NCI-H82 (cell line): ENCODE results near the gene FBH1.
"Not testable (repeated sequence)": the region's sequence is repeated elsewhere in the genome, so short reads cannot be mapped to it uniquely, and the experiment has no call there.

Experiments used
- DNase-seq: peaks from one replicate; lab custom pipeline; 2025; lab: John Stamatoyannopoulos, UW

The FBH1 gene

DNA sequence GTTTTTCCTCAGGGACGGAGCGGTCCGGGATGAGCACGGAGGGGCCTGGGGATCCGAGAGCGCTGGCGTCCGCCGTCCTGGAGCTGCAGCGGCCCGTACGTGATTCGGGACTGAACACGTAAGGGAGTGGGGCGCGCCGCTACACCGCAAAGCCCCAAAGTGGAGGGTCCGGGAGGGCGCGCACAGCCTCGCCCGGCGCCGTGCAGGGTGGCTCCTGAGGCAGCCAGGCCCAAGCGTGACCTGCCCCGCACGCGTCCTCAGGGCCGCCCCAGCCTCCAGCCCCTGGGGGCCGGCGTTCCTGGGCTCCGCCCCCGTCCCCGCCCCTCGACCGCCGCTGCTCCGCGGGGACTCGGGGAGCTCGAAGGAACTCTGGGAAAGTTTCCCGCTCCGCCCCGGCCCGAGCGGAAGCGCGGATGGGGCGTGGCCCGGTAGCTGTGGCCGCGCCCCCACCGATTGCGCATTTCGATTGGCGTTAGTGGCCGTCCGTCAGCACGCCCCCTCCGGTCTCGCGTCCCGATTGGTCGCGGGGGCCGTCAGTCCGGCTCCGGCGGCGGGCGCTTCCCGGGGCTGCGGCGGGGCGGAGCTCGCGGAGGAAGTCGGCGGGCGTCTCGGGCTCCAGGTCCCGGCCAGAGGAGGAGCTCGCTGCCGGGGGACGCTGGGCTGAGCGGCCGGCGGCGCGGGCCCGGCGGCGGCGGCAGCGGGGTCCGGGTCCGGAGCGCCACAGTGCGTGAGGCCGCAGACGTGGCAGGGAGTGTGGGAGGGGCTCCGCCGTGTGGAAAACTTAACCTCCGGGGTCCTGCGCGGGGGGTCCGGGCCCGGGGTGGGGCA lies at the start of gene FBH1, which contains the start of gene ANKRD16:
FBH1 (plus strand) TSS at position 620 of the 828 bp plus-strand sequence; CDS start at position 723, 103 bp downstream.
ANKRD16 (minus strand) TSS at position 270 of the 828 bp plus-strand sequence. CDS start 539 bp downstream, outside the sequence.
- peak; percentile 96 for DNase-seq

DNA sequence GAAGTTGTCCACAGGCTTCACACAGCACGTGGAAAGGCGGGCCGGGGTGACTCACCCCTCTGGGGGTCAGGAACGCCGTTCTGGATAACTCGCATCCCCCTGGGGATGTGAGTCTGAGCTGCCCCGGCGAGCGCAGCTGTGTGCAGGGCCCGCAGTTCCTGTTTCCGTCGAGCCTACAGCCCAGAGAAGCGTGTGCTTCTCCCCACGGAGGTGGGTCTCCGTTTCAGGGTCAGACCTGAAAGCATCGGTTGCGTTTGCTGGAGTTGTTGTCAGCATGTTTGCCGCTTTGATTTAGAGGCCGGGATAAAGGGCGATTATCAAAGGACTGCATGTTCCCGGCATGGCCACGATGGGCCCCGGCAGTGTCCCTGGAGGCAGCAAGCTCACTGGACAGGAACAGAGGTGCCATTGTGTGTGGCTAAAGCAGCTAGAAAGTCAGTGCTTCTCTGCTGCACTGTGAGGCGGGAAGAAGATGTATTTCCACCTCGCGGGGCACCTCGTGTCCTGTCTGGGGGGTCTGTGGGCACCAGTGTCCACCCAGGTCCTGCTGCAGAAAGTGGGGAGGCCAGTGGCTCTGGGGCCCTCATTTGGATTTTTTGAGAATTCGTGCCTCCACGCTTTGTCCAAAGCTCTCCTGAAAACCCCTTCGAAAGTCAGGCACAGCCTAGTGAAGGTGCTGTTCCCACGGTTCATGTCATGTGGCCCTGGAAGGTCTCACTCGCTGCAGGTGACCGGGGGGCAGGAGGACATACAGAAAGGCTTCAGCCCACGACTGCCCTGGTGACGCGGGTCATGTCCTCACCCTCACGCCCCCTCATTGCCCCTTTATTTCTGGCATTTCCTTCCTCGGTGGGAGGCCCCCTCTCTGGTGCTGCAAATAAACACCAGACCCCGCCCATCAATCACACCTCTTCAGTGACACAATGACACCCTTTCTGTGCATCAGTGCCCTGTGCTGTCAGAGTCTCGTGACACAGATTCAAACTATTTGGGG lies 49.4 kb upstream of the FBH1 start:
- DNase-seq: no peak

DNA sequence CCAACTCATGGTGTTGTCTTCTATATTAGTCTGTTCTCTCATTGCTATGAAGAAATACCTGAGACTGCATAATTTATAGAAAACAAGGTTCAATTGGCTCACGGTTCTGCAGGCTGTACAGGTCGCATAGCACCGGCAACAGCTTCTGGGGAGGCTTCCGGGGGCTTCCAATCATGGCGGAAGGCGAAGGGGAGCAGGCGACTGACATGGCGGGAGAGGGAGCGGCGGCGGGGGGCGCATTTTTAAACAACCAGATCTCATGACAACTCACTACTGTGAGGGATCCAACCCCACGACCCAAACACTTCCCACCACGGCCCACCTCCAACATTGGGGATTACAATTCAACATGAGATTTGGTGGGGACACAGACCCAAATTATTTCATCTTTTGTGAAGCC lies 48.1 kb upstream of the FBH1 start:
- DNase-seq: no peak

DNA sequence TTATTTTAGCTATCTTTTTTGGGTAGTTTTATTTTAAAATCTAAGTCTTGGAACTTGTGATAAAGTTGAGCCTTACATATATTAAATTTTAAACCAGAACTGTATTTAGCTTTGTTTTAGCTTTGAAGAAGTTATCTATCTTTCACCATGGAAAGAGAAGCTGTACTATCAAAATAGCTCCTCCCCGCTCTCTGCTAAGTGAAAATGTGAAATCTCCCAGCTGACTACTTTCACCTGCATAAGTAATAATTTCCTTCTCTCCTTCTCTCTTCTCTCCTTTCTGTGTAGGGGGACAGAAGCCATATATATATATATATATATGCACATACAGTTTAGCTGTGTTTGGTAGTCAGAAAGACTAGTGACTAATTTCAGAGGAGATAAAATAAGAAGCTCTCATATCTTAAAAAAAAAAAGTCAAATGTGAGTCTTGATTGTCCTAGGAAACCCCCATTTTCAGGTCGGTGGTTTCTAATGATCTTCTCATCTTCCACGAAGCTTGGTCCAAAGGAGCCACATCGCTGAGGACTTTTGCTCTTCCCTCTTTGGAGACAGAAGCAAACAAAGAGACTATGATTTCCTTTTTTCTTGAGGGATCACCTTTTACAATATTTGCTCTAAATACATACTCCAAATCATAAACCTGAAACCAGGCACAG lies 46.2 kb upstream of the FBH1 start:
- no peak for DNase-seq

DNA sequence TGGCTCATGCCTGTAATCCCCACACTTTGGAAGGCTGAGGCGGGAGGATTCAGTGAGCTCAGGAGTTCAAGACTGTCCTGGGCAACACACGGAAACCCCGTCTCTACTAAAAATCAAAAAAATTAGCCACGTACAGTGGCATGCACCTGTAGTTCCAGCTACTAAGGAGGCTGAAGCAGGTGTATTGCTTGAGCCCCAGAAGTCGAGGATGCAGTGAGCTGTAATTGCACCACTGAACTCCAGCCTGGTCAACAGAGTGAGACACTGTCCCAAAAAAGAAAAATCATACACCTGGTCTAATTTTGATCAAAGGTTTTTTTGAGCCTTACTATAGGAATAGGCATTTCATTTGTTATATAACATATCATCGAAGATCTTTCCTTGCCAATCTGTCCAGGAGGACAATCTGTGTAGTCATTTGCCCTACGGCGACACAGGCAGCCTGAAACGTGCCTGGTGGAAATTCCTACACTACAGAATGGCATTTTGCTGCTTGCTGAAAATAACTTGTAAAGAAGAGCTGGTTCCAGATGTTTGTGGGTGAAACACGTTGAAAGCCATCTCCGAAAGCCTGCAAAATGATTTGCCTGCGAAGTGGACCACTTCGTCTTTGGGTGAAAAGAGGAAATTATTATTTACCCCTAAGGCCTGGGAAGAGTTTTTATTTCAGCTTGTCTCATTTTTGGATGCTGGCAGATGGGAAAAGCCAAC lies 45.5 kb upstream of the FBH1 start:
- DNase-seq: no peak

DNA sequence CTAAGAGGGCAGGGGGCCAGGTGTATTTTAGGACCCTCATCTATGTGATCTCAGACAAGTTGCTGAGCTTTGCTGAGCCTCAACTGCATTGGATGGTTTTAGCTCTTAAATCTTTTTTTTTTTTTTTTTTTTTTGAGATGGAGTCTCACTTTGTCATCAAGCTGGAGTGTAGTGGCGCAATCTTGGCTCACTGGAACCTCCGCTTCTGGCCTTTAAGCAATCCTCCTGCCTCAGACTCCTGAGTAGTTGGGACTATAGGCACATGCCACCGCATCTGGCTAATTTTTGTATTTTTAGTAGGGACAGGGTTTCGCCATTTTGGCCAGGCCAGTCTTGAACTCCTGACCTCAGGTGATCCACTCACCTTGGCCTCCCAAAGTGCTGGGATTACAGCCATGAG lies 43.4 kb upstream of the FBH1 start:
- not testable (repeated sequence) for DNase-seq

DNA sequence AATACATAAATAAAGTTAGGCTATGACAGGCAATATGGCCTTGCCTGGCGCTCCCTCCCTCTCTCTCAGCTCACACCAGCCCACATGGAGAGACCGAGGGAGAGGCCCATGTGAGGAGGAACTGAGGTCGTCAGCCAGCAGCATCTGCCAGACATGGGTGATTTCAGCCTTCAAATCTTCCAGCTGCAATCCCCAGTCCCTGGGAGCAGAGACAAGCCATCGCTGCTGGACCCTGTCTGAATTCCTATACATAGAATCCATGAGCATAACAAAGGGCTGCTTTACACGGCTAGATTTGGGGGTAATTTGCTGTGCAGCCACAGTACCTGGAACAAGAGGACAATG lies 35.9 kb upstream of the FBH1 start:
- no peak for DNase-seq

DNA sequence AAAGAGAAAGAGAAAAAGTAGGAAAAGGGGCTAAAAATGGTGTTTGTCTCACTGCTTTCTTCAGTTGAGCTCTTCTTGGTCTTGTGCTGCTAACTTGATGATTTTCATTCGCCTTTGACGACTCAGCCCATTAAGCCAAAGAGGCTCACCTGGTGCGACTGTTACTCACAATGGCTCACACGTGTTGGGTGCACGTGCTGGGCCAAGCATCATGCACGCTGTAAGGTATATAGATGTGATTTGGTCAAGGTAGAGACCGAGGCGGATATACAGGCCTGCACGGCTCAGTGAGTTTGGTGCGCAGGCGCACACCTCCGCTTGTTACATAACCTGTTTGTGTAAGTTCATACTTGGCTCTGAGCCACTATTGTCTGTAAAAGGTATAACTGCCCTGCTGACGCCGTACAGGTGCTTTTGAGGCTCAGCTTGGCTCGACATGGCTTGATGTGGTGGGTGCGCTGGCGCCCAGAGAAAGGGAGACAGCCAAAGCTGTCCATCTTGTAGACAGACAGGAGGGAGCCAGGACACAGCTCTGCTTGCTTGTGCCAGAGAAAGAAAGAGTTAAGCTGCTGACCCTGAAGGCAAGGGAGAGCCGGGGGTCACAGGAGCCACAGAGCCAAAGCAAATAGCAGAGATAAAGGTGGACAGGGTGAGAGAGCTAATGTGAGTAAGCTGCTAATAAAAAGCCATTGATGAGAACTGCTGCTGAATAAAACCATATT lies 33.9 kb upstream of the FBH1 start:
- DNase-seq: no peak

DNA sequence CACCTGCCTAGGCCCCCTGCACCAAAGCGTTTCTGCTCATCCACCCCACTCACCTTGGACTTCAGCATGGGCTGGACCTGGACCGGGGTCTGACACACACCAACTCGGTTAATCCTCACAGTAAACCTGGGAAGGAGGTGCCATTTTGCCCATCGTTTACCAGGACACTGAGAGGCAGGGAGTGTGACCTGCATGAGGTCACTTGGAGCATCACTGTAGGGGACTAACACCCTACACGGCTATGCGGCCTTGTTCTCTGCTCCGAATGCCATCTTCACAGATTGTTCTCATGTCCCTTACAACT lies 33.4 kb upstream of the FBH1 start:
- DNase-seq: no peak

DNA sequence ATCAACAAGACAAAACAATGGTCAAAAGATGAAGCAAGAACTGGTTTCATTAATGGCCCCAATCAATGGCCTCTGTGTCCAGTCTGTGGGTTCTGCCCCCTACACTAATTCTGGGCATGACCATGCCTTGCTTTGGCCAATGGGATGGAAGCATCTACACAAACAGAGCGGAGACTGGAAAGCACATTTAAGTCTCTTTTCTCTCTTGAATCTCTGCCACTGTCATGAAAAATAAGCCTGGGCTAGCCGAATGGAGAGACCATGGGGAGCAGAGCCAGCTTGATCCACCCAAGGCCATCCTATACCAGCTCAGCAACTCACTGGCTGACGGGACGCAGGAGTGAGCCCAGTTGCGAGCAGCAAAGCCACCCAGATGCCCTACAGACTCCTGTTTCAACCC lies 31.2 kb upstream of the FBH1 start:
- no peak for DNase-seq

DNA sequence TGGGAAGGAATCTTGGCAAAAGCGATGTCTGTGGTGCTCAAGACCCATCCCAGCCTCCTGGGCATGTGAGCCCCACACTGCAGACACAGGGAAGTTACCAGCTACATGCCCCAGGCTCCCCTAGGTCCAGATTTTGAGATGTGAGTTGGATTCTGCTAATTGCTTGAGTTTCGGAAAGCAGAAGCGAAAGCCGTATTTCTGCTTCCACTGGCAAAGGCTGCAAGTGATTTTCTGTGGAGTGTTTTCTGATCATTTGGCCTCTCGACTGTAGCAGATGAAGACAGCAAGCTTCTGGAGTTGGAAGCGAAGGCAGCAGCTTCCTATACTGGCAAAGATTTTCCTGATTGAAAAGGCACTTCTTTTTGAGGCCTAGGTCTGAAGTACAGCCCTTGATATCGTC lies 30.0 kb upstream of the FBH1 start:
- DNase-seq: no peak

DNA sequence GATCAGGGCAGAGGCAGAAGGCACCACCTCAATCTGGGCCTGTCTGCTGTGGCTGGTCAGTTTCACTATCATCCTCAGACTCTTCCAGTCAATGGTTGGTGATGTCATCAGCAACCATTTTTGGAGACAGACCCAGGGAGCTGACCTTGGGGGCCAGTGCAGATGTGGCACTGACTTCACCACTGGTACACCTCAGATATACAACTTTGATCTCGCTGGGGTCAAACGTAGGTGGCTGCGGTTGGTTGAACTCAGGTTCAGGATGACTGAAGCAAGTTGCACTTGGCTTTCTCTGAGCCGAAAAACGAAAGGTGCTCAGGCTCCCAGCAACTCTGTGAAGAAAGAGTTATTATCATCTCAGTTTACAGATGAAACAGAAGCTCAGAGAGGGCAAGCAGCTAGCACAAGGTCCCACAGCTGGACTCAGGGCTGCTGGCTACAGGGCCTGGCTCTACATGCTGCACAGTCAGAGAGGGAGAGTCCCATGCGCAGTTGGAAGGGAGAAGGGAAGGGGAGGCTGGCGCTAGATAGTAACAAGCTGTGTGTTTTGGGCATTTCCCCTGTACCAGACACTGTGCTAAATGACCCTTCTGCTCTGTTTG lies 27.6 kb upstream of the FBH1 start:
- no peak for DNase-seq

DNA sequence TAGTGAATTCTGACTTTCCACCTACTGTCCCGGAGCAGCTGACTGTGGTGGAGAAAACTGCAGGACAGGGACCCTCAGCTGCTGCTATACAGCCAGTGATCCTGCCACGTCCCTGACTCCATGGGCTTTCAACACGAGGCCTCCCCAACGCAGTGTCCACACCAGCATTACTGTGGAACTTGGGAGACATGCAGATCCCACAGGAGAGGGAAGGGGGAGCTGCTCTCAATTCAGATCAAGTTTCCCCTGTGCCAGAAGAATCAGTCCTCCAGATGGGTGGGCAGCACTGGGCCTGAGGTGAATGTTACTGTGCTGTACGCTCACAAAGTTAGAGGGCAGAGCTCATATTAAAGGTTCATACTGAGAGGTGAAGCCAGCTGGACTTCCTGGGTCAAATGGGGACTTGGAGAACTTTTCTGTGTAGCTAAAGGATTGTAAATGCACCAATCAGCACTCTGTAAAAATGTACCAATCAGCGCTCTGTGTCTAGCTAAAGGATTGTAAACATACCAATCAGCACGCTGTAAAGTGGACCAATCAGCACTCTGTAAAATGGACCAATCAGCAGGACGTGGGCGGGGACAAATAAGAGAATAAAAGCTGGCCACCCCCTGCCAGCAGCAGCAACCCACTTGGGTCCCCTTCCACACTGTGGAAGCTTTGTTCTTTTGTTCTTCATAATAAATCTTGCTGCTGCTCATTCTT lies 26.9 kb upstream of the FBH1 start:
- not testable (repeated sequence) for DNase-seq

DNA sequence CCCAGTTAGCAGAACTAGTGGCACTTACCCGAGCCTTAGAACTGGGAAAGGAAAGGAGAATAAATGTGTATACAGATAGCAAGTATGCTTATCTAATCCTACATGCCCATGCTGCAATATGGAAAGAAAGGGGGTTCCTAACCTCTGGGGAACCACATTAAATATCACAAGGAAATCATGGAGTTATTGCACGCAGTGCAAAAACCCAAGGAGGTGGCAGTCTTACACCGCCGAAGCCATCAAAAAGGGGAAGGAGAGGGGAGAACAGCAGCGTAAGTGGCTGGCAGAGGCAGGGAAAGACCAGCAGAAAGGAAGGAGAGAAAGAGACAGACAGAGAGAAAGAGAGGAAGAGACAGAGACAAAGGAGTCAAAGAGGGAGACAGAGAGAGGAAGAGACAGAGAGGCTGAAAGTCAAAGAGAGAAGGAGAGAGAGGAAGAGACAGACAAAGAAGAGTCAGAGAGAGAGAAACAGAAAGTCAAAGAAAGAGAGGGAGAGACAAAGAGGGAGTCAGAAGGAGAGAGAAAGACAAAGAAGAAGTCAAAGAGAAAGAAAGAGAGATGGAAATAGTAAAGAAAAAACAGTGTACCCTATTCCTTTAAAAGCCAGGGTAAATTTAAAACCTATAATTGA lies 23.5 kb upstream of the FBH1 start:
- not testable (repeated sequence) for DNase-seq

DNA sequence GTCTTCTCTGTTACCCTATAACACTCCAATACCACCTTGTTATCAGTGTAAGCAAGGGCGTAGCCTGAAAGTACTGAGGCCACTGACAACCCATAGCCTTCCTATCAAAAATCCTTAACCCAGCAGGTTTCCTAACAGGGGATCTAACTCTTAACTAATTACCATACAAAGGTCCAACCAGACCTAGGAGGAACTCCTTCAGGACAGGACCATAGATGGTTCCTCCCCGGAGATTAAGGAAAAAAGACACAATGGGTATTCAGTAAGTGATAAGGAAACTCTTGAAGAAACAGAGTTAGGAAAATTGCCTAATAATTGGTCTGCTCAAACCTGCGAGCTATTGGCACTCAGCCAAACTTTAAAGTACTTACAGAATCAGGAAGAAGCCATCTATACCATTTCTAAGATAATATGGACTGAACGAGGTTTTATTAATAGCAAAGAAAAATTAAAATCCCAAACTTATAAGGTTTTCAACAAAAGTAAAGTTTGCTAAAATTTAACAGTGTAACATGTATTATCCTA lies 22.9 kb upstream of the FBH1 start:
- peak; percentile 37 for DNase-seq

DNA sequence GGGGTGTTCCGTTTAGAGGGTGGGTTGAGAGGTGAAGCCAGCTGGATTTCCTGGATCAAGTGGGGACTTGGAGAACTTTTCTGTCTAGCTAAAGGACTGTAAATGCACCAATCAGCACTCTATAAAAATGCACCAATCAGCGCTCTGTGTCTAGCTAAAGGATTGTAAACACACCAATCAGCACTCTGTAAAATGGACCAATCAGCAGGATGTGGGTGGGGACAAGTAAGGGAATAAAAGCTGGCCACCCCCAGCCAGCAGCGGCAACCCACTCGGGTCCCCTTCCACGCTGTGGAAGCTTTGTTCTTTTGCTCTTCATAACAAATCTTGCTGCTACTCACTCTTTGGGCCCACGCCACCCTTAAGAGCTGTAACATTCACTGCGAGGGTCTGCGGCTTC lies 21.7 kb upstream of the FBH1 start:
- DNase-seq: not testable (repeated sequence)

DNA sequence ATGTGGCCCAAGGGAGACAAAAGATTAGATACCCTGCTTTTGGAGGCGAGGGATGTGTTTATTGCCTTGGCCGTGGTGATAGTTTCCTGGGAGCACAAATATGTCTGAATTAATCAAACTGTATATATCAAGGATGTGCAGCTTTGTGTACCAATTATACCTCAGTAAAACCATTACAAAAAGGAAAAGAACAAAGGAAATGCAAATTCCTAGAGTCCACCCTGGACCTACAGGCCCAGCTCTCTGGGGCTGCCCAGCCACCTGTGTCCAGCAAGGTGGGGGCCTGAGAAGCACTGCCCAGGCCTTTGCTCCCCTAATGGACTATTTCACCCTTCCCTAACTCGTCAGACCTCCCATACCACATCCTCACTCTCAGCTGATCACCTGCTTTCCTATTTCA lies 20.9 kb upstream of the FBH1 start:
- DNase-seq: no peak

DNA sequence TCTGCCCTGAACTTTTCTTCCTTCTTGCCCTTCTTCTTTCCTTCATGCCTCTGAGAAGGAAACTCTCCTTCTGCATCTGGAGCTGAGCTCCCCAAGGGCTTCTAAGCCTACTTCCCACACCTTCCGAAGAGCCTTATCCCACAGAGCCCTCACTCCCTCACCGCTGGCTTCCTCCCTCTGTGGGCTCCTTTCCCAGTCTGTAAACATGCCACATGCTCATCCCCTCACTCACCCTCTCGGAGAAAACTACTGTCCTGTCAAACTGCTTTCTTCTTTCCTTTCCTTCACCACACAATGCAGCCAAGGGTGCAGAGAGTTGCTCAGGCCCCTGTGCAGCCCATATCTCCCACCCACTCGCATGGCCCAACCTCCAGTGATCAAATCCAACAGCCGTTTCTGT lies 18.4 kb upstream of the FBH1 start:
- DNase-seq: no peak

DNA sequence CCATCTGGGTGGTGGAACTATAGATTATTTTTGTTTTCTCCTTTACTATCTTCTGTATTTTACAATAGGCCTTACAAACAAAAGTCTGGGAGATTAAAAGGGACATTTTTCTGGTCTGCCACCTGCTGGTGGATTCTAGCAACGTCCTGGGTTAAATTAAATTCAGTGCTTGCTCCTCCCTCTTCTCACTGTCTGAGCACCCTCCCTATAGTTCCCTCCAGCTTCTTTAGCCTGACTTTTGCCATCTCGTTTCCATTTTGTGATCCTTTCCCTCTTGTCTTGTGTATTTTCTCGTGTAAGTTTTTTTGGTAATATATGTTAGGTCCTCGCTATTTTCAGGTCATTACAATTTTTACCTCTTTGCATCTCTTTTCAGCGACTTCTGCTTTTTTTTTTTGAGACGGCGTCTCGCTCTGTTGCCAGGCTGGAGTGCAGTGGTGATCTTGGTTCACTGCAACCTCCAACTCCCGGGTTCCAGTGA lies 16.5 kb upstream of the FBH1 start:
- DNase-seq: peak; percentile 52
